ENCODE data around the gene RMND5A.

- TF ChIP-seq POLR2A (IDR thresholded peaks at IDR 0.05) (no peak), CTCF (IDR thresholded peaks at IDR 0.05) (no peak), EP300 (IDR thresholded peaks at IDR 0.05) (no peak), POLR2AphosphoS5 (IDR thresholded peaks at IDR 0.05) (no peak)
These were observed 33.6 kb upstream of the RMND5A start for GRCh38 chr2:86686460-86686859.
